Suprapubic skin (tissue), 4 donors: ENCODE data around the gene GSTM1.

Experiments
- CTCF ChIP-seq, 2 donors: fragments of 200-600 bp in 1 of 2; fragments of 450-650 bp in 1 of 2; sonication (generic) in 1 of 2; IDR thresholded peaks; one replicate each; pipeline ENCODE4 v1.5.1; 2016 to 2019; ENCODE audit warnings: antibody characterized with exemption in 2 of 2, mild to moderate bottlenecking in 1 of 2, moderate library complexity in 1 of 2
- EP300 ChIP-seq: sonication (generic); formaldehyde crosslinking; IDR thresholded peaks from one replicate; pipeline ENCODE4 v1.6.1; 2017; ENCODE audit warnings: antibody characterized with exemption
- POLR2A ChIP-seq, 2 donors: fragments of 450-650 bp; IDR thresholded peaks; one replicate each; pipeline ENCODE4 v1.6.1; 2017; ENCODE audit warnings: antibody characterized with exemption in 2 of 2, mild to moderate bottlenecking in 2 of 2, moderate library complexity in 2 of 2
- POLR2AphosphoS5 ChIP-seq, 3 donors: sonication (generic); formaldehyde crosslinking; IDR thresholded peaks; one replicate each; pipeline ENCODE4 v1.6.1; 2017; ENCODE audit warnings: antibody characterized with exemption in 3 of 3

GRCh38 chr1:109726728-109727373 is 39.2 kb downstream of the GSTM1 start:
- no peak for TF ChIP-seq EP300
- no peak for TF ChIP-seq CTCF (IDR thresholded peaks at IDR 0.05)
- no peak for TF ChIP-seq POLR2A (IDR thresholded peaks at IDR 0.05)
- TF ChIP-seq POLR2AphosphoS5 (IDR thresholded peaks at IDR 0.05): no peak
